Measurements from ENCODE around the gene KANSL1L.

The KANSL1L gene

GRCh38 chr2:210174086-210174485 is 2.9 kb upstream of the KANSL1L start:
- no peak for DNase-seq

- no peak for DNase-seq
These were observed 988 bp upstream of the KANSL1L start for GRCh38 chr2:210172219-210172575.

- peak; percentile 98 for DNase-seq
These were observed 534 bp downstream of the KANSL1L start for GRCh38 chr2:210170446-210171303.

- DNase-seq: no peak
These were observed 1.1 kb downstream of the KANSL1L start for GRCh38 chr2:210170196-210170445.

GRCh38 chr2:210169516-210170195 is 1.6 kb downstream of the KANSL1L start:
- DNase-seq: no peak

GRCh38 chr2:210167227-210167626 is 4.0 kb downstream of the KANSL1L start:
- no peak for DNase-seq

- no peak for DNase-seq
These were observed 8.6 kb downstream of the KANSL1L start for GRCh38 chr2:210162466-210163124.

- no peak for DNase-seq
These were observed 12.2 kb downstream of the KANSL1L start for GRCh38 chr2:210159059-210159458.

GRCh38 chr2:210158236-210158635 is 13.0 kb downstream of the KANSL1L start:
- DNase-seq: no peak

GRCh38 chr2:210157526-210157925 is 13.7 kb downstream of the KANSL1L start:
- no peak for DNase-seq

- no peak for DNase-seq
These were observed 23.6 kb downstream of the KANSL1L start for GRCh38 chr2:210147614-210148013.

GRCh38 chr2:210132239-210132638 is 39.0 kb downstream of the KANSL1L start:
- no peak for DNase-seq

GRCh38 chr2:210128961-210129360 is 42.2 kb downstream of the KANSL1L start:
- no peak for DNase-seq

GRCh38 chr2:210113614-210114235 is 57.5 kb downstream of the KANSL1L start:
- DNase-seq: no peak

GRCh38 chr2:210112871-210113270 is 58.3 kb downstream of the KANSL1L start:
- DNase-seq: no peak

- no peak for DNase-seq
These were observed 71.3 kb downstream of the KANSL1L start for GRCh38 chr2:210099940-210100339.

GRCh38 chr2:210094787-210095186 is 76.4 kb downstream of the KANSL1L start:
- DNase-seq: no peak

GRCh38 chr2:210092791-210093190 is 78.4 kb downstream of the KANSL1L start:
- no peak for DNase-seq

GRCh38 chr2:210086930-210087329 is 84.3 kb downstream of the KANSL1L start:
- DNase-seq: no peak

GRCh38 chr2:210086292-210086691 is 84.9 kb downstream of the KANSL1L start:
- no peak for DNase-seq

- DNase-seq: no peak
These were observed 98.2 kb downstream of the KANSL1L start for GRCh38 chr2:210072922-210073509.

GRCh38 chr2:210072493-210072892 is 98.7 kb downstream of the KANSL1L start:
- DNase-seq: no peak

- no peak for DNase-seq
These were observed 107.9 kb downstream of the KANSL1L start for GRCh38 chr2:210063306-210063705.
